HEK293 (cell line): ENCODE data around the gene CCDC3.

Experiments
- CTCF ChIA-PET: fragments of 350-600 bp; formaldehyde crosslinking; extraction: SDS; loops from one replicate; lab custom pipeline; 2021; ENCODE audit warnings: antibody characterized with exemption; lab: Yijun Ruan, JAX
- POLR2A ChIA-PET: fragments of 300-600 bp; formaldehyde crosslinking; extraction: SDS; loops from one replicate; lab custom pipeline; 2020; ENCODE audit warnings: antibody characterized with exemption, inconsistent platforms; lab: Yijun Ruan, JAX
- H3K27ac ChIP-seq: fragments of 200-500 bp; sonication (Bioruptor generic); 2 replicates; pipeline ENCODE4 v1.5.1; 2014; ENCODE audit warnings: low read depth, low read length, control low read depth, inconsistent platforms; ENCODE audit errors: extremely low read depth
- H3K36me3 ChIP-seq, 2 experiments: fragments of 200-500 bp in 1 of 2; sonication (Bioruptor generic) in 1 of 2; 1 replicate in 1 of 2; 2 replicates in 1 of 2; pipeline ENCODE4 v1.5.1; 2014 to 2017; ENCODE audit warnings: inconsistent platforms in 2 of 2, low read length in 2 of 2; ENCODE audit not compliant: control insufficient read depth in 2 of 2, insufficient read depth in 1 of 2
- H3K4me1 ChIP-seq: fragments of 200-500 bp; sonication (Bioruptor generic); 2 replicates; pipeline ENCODE4 v1.5.1; 2014; ENCODE audit warnings: mild to moderate bottlenecking, low read length, inconsistent platforms; ENCODE audit not compliant: control insufficient read depth, insufficient read depth
- H3K4me3 ChIP-seq: 2 replicates; pipeline ENCODE4 v1.5.1; 2011; ENCODE audit warnings: low read depth, mild to moderate bottlenecking, control low read depth, low read length, moderate library complexity
- H3K9me3 ChIP-seq: fragments of 200-500 bp; sonication (Bioruptor generic); 2 replicates; pipeline ENCODE4 v1.5.1; 2014; ENCODE audit warnings: low read depth, low read length, inconsistent platforms; ENCODE audit not compliant: control insufficient read depth, insufficient read depth
- BCL6B ChIP-seq: fragments of 450-650 bp; formaldehyde crosslinking; IDR thresholded peaks from 2 replicates; pipeline ENCODE4 v1.5.1; 2017; ENCODE audit warnings: missing biosample characterization, missing genetic modification characterization
- GLI2 ChIP-seq: fragments of 450-650 bp; formaldehyde crosslinking; IDR thresholded peaks from 2 replicates; pipeline ENCODE4; 2017; ENCODE audit warnings: missing biosample characterization, missing genetic modification characterization, low read depth, borderline replicate concordance
- GLI4 ChIP-seq: fragments of 450-650 bp; formaldehyde crosslinking; IDR thresholded peaks from 2 replicates; pipeline ENCODE4 v1.5.1; 2016; ENCODE audit warnings: missing biosample characterization, missing genetic modification characterization
- HOXC10 ChIP-seq: sonication (generic); formaldehyde crosslinking; IDR thresholded peaks from 2 replicates; pipeline ENCODE4 v1.8.1; 2023; ENCODE audit warnings: mild to moderate bottlenecking, missing genetic modification reagents
- HOXD13 ChIP-seq: sonication (generic); formaldehyde crosslinking; IDR thresholded peaks from 2 replicates; pipeline ENCODE4 v1.8.0; 2022; ENCODE audit warnings: missing genetic modification reagents, borderline replicate concordance
- KLF8 ChIP-seq: fragments of 450-650 bp; formaldehyde crosslinking; IDR thresholded peaks from 2 replicates; pipeline ENCODE4 v1.5.1; 2016; ENCODE audit warnings: missing biosample characterization, missing genetic modification characterization
- PBX3 ChIP-seq: sonication (generic); formaldehyde crosslinking; IDR thresholded peaks from 2 replicates; pipeline ENCODE4 v1.8.1; 2022; ENCODE audit warnings: mild to moderate bottlenecking, moderate library complexity, missing genetic modification reagents
- REST ChIP-seq: fragments of 450-650 bp; formaldehyde crosslinking; IDR thresholded peaks from 2 replicates; pipeline ENCODE4 v1.5.1; 2016; ENCODE audit warnings: missing biosample characterization, missing genetic modification characterization
- SALL2 ChIP-seq: fragments of 450-650 bp; formaldehyde crosslinking; IDR thresholded peaks from 2 replicates; pipeline ENCODE4 v1.5.0; 2017; ENCODE audit warnings: missing biosample characterization, mild to moderate bottlenecking, missing genetic modification characterization, borderline replicate concordance
- ZBTB26 ChIP-seq: fragments of 450-650 bp; formaldehyde crosslinking; optimal IDR thresholded peaks from 2 replicates; pipeline ENCODE3; 2016; ENCODE audit warnings: missing biosample characterization, mild to moderate bottlenecking, missing genetic modification characterization
- ZNF10 ChIP-seq: fragments of 450-650 bp; formaldehyde crosslinking; IDR thresholded peaks from 2 replicates; pipeline ENCODE4 v1.5.1; 2017; ENCODE audit warnings: missing biosample characterization, missing genetic modification characterization
- ZNF112 ChIP-seq: fragments of 450-650 bp; formaldehyde crosslinking; IDR thresholded peaks from 2 replicates; pipeline ENCODE4 v1.5.0; 2017; ENCODE audit warnings: missing biosample characterization, missing genetic modification characterization
- ZNF239 ChIP-seq: fragments of 450-650 bp; formaldehyde crosslinking; IDR thresholded peaks from 2 replicates; pipeline ENCODE4 v1.5.1; 2016; ENCODE audit warnings: missing biosample characterization, missing genetic modification characterization
- ZNF26 ChIP-seq: fragments of 450-650 bp; formaldehyde crosslinking; IDR thresholded peaks from 2 replicates; pipeline ENCODE4 v1.5.1; 2016; ENCODE audit warnings: missing biosample characterization, missing genetic modification characterization
- ZNF426 ChIP-seq: fragments of 450-650 bp; formaldehyde crosslinking; IDR thresholded peaks from 2 replicates; pipeline ENCODE4 v1.5.1; 2017; ENCODE audit warnings: missing biosample characterization, missing genetic modification characterization, mild to moderate bottlenecking, inconsistent platforms, moderate library complexity
- ZNF433 ChIP-seq: fragments of 450-650 bp; formaldehyde crosslinking; IDR thresholded peaks from 2 replicates; pipeline ENCODE4 v1.5.1; 2016; ENCODE audit warnings: missing biosample characterization, missing genetic modification characterization, low read depth
- ZNF514 ChIP-seq: fragments of 450-650 bp; formaldehyde crosslinking; IDR thresholded peaks from 2 replicates; pipeline ENCODE4 v1.5.1; 2016; ENCODE audit warnings: missing biosample characterization, missing genetic modification characterization
- ZNF530 ChIP-seq: fragments of 450-650 bp; formaldehyde crosslinking; IDR thresholded peaks from 2 replicates; pipeline ENCODE4 v1.5.1; 2016; ENCODE audit warnings: low read depth, missing biosample characterization, missing genetic modification characterization
- ZNF548 ChIP-seq: fragments of 450-650 bp; formaldehyde crosslinking; IDR thresholded peaks from 2 replicates; pipeline ENCODE4 v1.5.1; 2016; ENCODE audit warnings: missing biosample characterization, missing genetic modification characterization
- ZNF555 ChIP-seq: fragments of 450-650 bp; formaldehyde crosslinking; conservative IDR thresholded peaks from 2 replicates; pipeline ENCODE4 v1.5.1; 2017; ENCODE audit warnings: missing biosample characterization, mild to moderate bottlenecking, missing genetic modification characterization, inconsistent platforms
- ZNF585B ChIP-seq: fragments of 450-650 bp; formaldehyde crosslinking; IDR thresholded peaks from 2 replicates; pipeline ENCODE4 v1.5.1; 2016; ENCODE audit warnings: missing biosample characterization, missing genetic modification characterization
- ZNF626 ChIP-seq: fragments of 450-650 bp; sonication (Bioruptor Pico); formaldehyde crosslinking; IDR thresholded peaks from 2 replicates; pipeline ENCODE4 v1.5.1; 2018; ENCODE audit warnings: missing biosample characterization, missing genetic modification characterization, inconsistent platforms
- ZNF639 ChIP-seq: fragments of 450-650 bp; formaldehyde crosslinking; IDR thresholded peaks from 2 replicates; pipeline ENCODE4 v1.5.1; 2016; ENCODE audit warnings: missing biosample characterization, missing genetic modification characterization
- ZNF707 ChIP-seq: fragments of 450-650 bp; formaldehyde crosslinking; IDR thresholded peaks from 2 replicates; pipeline ENCODE4 v1.5.1; 2016; ENCODE audit warnings: missing biosample characterization, missing genetic modification characterization

The CCDC3 gene

GRCh38 chr10:12925845-12926244, 75.7 kb downstream of the CCDC3 start (continued):
- TF ChIP-seq ZNF639 = no peak

GRCh38 chr10:12924911-12925310, 76.6 kb downstream of the CCDC3 start:
- H3K4me3 ChIP-seq = no peak overlapping the region
- POLR2A ChIA-PET = no interaction called here
- no peak overlapping the region for H3K27ac ChIP-seq
- no peaks in the 10 kb centered on the region for H3K4me1 ChIP-seq
- H3K9me3 ChIP-seq = no peaks in the 10 kb centered on the region
- CTCF ChIA-PET = no interaction called here
- TF ChIP-seq ZNF555 (tag by site-specific recombination) (no peak), ZNF626 (no peak), ZNF26 (tag by site-specific recombination) (no peak), GLI2 (tag by site-specific recombination) (no peak), KLF8 (tag by site-specific recombination) (no peak), ZNF514 (tag by site-specific recombination) (no peak), PBX3 (CRISPR knock-in tag) (no peak), HOXC10 (CRISPR knock-in tag) (no peak), BCL6B (no peak), HOXD13 (CRISPR knock-in tag) (no peak), ZNF426 (tag by site-specific recombination) (no peak), ZNF585B (tag by site-specific recombination) (no peak), ZNF112 (no peak), ZNF10 (tag by site-specific recombination) (no peak)
- TF ChIP-seq, all 188 proteins: peak for 0
- H3K36me3 ChIP-seq = no peaks in the 10 kb centered on the region

GRCh38 chr10:12922117-12922900, 79.2 kb downstream of the CCDC3 start:
- H3K4me1 ChIP-seq = no peaks in the 10 kb centered on the region
- no peak overlapping the region for H3K4me3 ChIP-seq
- POLR2A ChIA-PET = no interaction called here
- no peak overlapping the region for H3K27ac ChIP-seq
- H3K9me3 ChIP-seq = no peaks in the 10 kb centered on the region
- H3K36me3 ChIP-seq = no peaks in the 10 kb centered on the region
- CTCF ChIA-PET = no interaction called here
- TF ChIP-seq REST (tag by site-specific recombination) = no peak
- TF ChIP-seq SALL2 (tag by site-specific recombination) = no peak
- no peak for TF ChIP-seq GLI4
- TF ChIP-seq ZNF530 = no peak
- no peak for TF ChIP-seq ZNF433 (tag by site-specific recombination)
- TF ChIP-seq ZNF548 (tag by site-specific recombination) = no peak
- no peak for TF ChIP-seq ZNF707 (tag by site-specific recombination)
- TF ChIP-seq ZNF239 (tag by site-specific recombination) = no peak
- no peak for TF ChIP-seq ZBTB26 (tag by site-specific recombination)
